Liver (tissue), 9 donors: ENCODE data around the gene IRX2. TPM values are rescaled to one million over a fixed set of nuclear protein-coding genes. Genes with fewer than 3 reads are reported as not detected.

ENCODE experiments used
- DNase-seq: peaks from one replicate; pipeline ENCODE4 v3.0.0-alpha.2; 2017; ENCODE audit warnings: low spot score
- H3K27ac ChIP-seq, 2 donors: one replicate each; pipeline ENCODE4 v1.7.0; 2013; ENCODE audit warnings: inconsistent platforms in 2 of 2, low read length in 2 of 2, control low read depth in 1 of 2, low read depth in 1 of 2, mild to moderate bottlenecking in 1 of 2
- H3K27me3 ChIP-seq, 4 donors: one replicate each; pipeline versions ENCODE4 v1.6.1 to v1.7.0; 2013; ENCODE audit warnings: low read length in 3 of 4, inconsistent platforms in 1 of 4, mild to moderate bottlenecking in 1 of 4, moderate library complexity in 1 of 4; ENCODE audit not compliant: control insufficient read depth in 4 of 4, insufficient read depth in 4 of 4
- H3K36me3 ChIP-seq, 4 donors: one replicate each; pipeline versions ENCODE4 v1.6.1 to v1.7.0; 2013; ENCODE audit warnings: low read length in 3 of 4, mild to moderate bottlenecking in 3 of 4, low read depth in 1 of 4, moderate library complexity in 1 of 4; ENCODE audit not compliant: control insufficient read depth in 4 of 4, insufficient read depth in 3 of 4
- H3K4me1 ChIP-seq, 4 donors: one replicate each; pipeline versions ENCODE4 v1.6.1 to v1.7.0; 2013; ENCODE audit warnings: low read length in 3 of 4, mild to moderate bottlenecking in 3 of 4, moderate library complexity in 1 of 4; ENCODE audit not compliant: control insufficient read depth in 4 of 4, insufficient read depth in 4 of 4
- H3K4me3 ChIP-seq, 3 donors: one replicate each; pipeline versions ENCODE4 v1.6.1 to v1.7.0; 2013; ENCODE audit warnings: low read length in 3 of 3, control low read depth in 1 of 3, low read depth in 1 of 3, mild to moderate bottlenecking in 1 of 3
- H3K9ac ChIP-seq, 2 donors: one replicate each; pipeline ENCODE4 v1.7.0; 2013; ENCODE audit warnings: low read length in 2 of 2, mild to moderate bottlenecking in 2 of 2, moderate library complexity in 2 of 2, control low read depth in 1 of 2, low read depth in 1 of 2
- H3K9me3 ChIP-seq, 4 donors: one replicate each; pipeline versions ENCODE4 v1.6.1 to v1.7.0; 2013; ENCODE audit warnings: low read length in 3 of 4; ENCODE audit not compliant: control insufficient read depth in 4 of 4
- EGR1 ChIP-seq, 2 donors: IDR thresholded peaks; 2 replicates each; pipeline ENCODE4 v1.6.1; 2016 to 2018; ENCODE audit warnings: antibody characterized with exemption in 2 of 2, low read depth in 2 of 2
- FOXA1 ChIP-seq: IDR thresholded peaks from 2 replicates; pipeline ENCODE4 v1.6.1; 2016; ENCODE audit warnings: antibody characterized with exemption
- FOXA2 ChIP-seq: IDR thresholded peaks from 2 replicates; pipeline ENCODE4 v1.6.1; 2016; ENCODE audit warnings: antibody characterized with exemption
- GABPA ChIP-seq, 2 donors: IDR thresholded peaks in 1 of 2; conservative IDR thresholded peaks in 1 of 2; 2 replicates each; pipeline ENCODE4 v1.6.1; 2016; ENCODE audit warnings: antibody characterized with exemption in 2 of 2, mild to moderate bottlenecking in 1 of 2, moderate library complexity in 1 of 2
- HNF4A ChIP-seq, 2 donors: conservative IDR thresholded peaks; 2 replicates each; pipeline ENCODE4 v1.6.1; 2016; ENCODE audit warnings: antibody characterized with exemption in 2 of 2, mild to moderate bottlenecking in 2 of 2
- HNF4G ChIP-seq: IDR thresholded peaks from 2 replicates; pipeline ENCODE4 v1.6.1; 2016; ENCODE audit warnings: antibody characterized with exemption
- JUND ChIP-seq, 2 donors: IDR thresholded peaks; 2 replicates each; pipeline ENCODE4 v1.6.1; 2016; ENCODE audit warnings: antibody characterized with exemption in 2 of 2
- NR2F2 ChIP-seq: IDR thresholded peaks from 2 replicates; pipeline ENCODE4 v1.6.1; 2016; ENCODE audit warnings: antibody characterized with exemption
- RAD21 ChIP-seq, 2 donors: IDR thresholded peaks; 2 replicates each; pipeline ENCODE4 v1.6.1; 2016; ENCODE audit warnings: antibody characterized with exemption in 2 of 2, mild to moderate bottlenecking in 2 of 2
- RXRA ChIP-seq, 2 donors: IDR thresholded peaks; 2 replicates each; pipeline ENCODE4 v1.6.1; 2017 to 2018; ENCODE audit warnings: antibody characterized with exemption in 2 of 2, mild to moderate bottlenecking in 1 of 2
- SP1 ChIP-seq: IDR thresholded peaks from 2 replicates; pipeline ENCODE4 v1.6.1; 2018; ENCODE audit warnings: antibody characterized with exemption, mild to moderate bottlenecking
- TAF1 ChIP-seq: conservative IDR thresholded peaks from 2 replicates; pipeline ENCODE4 v1.6.1; 2016; ENCODE audit warnings: antibody characterized with exemption, mild to moderate bottlenecking
- YY1 ChIP-seq: IDR thresholded peaks from 2 replicates; pipeline ENCODE4 v1.6.1; 2016; ENCODE audit warnings: antibody characterized with exemption, mild to moderate bottlenecking
- WGBS: extraction: QIAGEN DNeasy Blood & Tissue Kit; methylation state at CpG from one replicate; pipeline ENCODE4 v1.1.7; 2013; 5-methylcytosine and 5-hydroxymethylcytosine counted together
- polyA plus RNA-seq, 2 donors: library from polyadenylated mRNA; stranded (reverse) in 1 of 2; unstranded in 1 of 2; fragments of 200-250 nt in 1 of 2; fragments of >200 nt in 1 of 2; fragmentation: Nextera tagmentation in 1 of 2; extraction: Ambion mirVana in 1 of 2; gene quantifications; one replicate each; pipeline versions ENCODE4 v1.2.1 to v1.2.3, GENCODE V29; 2013 to 2015
- total RNA-seq, 2 donors: library from RNA; depleted of rRNA; stranded (reverse); fragments of >200 nt; gene quantifications; one replicate each; pipeline ENCODE4 v1.2.3, GENCODE V29; 2014
- TF ChIP-seq, protein P1 (sequence below): IDR thresholded peaks from 2 replicates; pipeline ENCODE4 v1.6.1; 2016; ENCODE audit warnings: antibody characterized with exemption
- TF ChIP-seq, protein P2 (sequence below): IDR thresholded peaks from 2 replicates; pipeline ENCODE4 v1.6.1; 2016; ENCODE audit warnings: antibody characterized with exemption, mild to moderate bottlenecking
- TF ChIP-seq, protein P3 (sequence below): IDR thresholded peaks from 2 replicates; pipeline ENCODE4 v1.6.1; 2016; ENCODE audit warnings: antibody characterized with exemption
- TF ChIP-seq, protein P4 (sequence below): fragments of 150-350 bp; IDR thresholded peaks from 2 replicates; pipeline ENCODE4 v1.5.1; 2017; ENCODE audit warnings: improper control_type of control experiment, low read depth, low read length; ENCODE audit not compliant: missing input control
- TF ChIP-seq, protein P5 (sequence below): IDR thresholded peaks from 2 replicates; pipeline ENCODE4 v1.6.1; 2016; ENCODE audit warnings: antibody characterized with exemption
- donor health status: healthy.
- donor health status: healthy.
- donor health status: healthy.
- donor health status: healthy.
- donor health status: healthy.

The IRX2 gene
- total and polyA plus RNA-seq, 4 donors = not detected

DNA sequence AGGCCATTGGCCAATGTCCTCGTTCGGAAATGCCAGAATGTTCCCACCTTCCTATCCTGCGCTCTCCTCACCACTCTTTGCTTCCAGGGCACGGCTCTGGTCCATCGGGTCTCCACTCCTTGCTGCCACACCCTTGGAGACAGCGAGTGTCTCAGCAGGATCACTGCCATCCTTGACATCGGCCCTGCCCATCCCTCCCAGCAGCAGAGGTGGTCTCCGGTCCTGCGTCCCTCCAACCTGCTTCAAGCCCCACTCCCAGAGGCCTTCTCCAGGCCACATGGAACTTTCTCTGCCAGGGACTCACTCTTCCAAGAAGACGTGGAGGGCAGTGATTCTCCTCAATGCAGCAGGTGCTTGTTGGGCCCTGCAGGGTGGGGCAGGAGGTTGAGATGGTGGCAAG, 42.7 kb downstream of the IRX2 start:
- 82% methylated on average over 10 of the region's 10 CpGs for WGBS
- no peaks in the 10 kb centered on the region for H3K36me3 ChIP-seq
- peaks cover 0 to 8% (median under 1%) of the 10 kb centered on the region in 4 donors for H3K27me3 ChIP-seq
- H3K4me3 ChIP-seq = no peak overlapping the region
- no peak overlapping the region for H3K27ac ChIP-seq
- no peak for DNase-seq
- no peaks in the 10 kb centered on the region for H3K9me3 ChIP-seq
- no peak for TF ChIP-seq SP1
- no peak for TF ChIP-seq RAD21 (IDR thresholded peaks at IDR 0.05)
- TF ChIP-seq, protein P1, sequence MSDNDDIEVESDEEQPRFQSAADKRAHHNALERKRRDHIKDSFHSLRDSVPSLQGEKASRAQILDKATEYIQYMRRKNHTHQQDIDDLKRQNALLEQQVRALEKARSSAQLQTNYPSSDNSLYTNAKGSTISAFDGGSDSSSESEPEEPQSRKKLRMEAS = no peak
- TF ChIP-seq, protein P2, sequence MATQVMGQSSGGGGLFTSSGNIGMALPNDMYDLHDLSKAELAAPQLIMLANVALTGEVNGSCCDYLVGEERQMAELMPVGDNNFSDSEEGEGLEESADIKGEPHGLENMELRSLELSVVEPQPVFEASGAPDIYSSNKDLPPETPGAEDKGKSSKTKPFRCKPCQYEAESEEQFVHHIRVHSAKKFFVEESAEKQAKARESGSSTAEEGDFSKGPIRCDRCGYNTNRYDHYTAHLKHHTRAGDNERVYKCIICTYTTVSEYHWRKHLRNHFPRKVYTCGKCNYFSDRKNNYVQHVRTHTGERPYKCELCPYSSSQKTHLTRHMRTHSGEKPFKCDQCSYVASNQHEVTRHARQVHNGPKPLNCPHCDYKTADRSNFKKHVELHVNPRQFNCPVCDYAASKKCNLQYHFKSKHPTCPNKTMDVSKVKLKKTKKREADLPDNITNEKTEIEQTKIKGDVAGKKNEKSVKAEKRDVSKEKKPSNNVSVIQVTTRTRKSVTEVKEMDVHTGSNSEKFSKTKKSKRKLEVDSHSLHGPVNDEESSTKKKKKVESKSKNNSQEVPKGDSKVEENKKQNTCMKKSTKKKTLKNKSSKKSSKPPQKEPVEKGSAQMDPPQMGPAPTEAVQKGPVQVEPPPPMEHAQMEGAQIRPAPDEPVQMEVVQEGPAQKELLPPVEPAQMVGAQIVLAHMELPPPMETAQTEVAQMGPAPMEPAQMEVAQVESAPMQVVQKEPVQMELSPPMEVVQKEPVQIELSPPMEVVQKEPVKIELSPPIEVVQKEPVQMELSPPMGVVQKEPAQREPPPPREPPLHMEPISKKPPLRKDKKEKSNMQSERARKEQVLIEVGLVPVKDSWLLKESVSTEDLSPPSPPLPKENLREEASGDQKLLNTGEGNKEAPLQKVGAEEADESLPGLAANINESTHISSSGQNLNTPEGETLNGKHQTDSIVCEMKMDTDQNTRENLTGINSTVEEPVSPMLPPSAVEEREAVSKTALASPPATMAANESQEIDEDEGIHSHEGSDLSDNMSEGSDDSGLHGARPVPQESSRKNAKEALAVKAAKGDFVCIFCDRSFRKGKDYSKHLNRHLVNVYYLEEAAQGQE = no peak
- no peak for TF ChIP-seq NR2F2
- TF ChIP-seq FOXA2 = no peak
- no peak for TF ChIP-seq GABPA (IDR thresholded peaks at IDR 0.05 in 1 of 2, conservative IDR thresholded peaks at IDR 0.05 in 1 of 2)
- no peak for TF ChIP-seq TAF1
- TF ChIP-seq HNF4A (conservative IDR thresholded peaks at IDR 0.05) = no peak
- no peak overlapping the region for H3K9ac ChIP-seq
- H3K4me1 ChIP-seq = no peaks in the 10 kb centered on the region

DNA sequence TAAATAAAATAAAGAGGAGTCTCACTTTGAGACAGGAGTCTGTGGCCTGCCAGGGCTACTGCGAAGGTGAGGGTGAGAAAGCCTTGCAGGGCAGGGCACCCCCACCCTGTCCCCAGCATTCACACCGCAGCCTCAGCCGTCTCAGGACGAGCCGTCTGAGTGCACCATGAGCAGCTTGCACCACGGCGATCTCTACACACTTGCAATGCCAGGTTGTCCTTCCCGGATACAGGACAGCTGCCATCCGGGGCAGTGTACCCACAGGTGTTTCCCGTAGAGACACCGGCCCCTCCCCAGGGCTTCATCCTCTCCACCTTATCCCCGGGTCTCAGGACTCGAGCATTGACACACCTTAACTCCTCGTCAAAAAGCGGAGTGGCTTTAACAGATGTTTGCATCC, 43.3 kb downstream of the IRX2 start:
- 87% methylated on average over 15 of the region's 15 CpGs for WGBS
- peaks cover 0 to 8% (median under 1%) of the 10 kb centered on the region in 4 donors for H3K27me3 ChIP-seq
- no peak overlapping the region for H3K4me3 ChIP-seq
- no peaks in the 10 kb centered on the region for H3K9me3 ChIP-seq
- no peaks in the 10 kb centered on the region for H3K4me1 ChIP-seq
- no peak overlapping the region for H3K27ac ChIP-seq
- no peak overlapping the region for H3K9ac ChIP-seq
- DNase-seq = no peak
- TF ChIP-seq, protein P3, sequence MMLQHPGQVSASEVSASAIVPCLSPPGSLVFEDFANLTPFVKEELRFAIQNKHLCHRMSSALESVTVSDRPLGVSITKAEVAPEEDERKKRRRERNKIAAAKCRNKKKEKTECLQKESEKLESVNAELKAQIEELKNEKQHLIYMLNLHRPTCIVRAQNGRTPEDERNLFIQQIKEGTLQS = no peak
- TF ChIP-seq RAD21 (IDR thresholded peaks at IDR 0.05) (no peak), YY1 (no peak), SP1 (no peak), GABPA (IDR thresholded peaks at IDR 0.05 in 1 of 2, conservative IDR thresholded peaks at IDR 0.05 in 1 of 2) (no peak), JUND (IDR thresholded peaks at IDR 0.05) (no peak), TAF1 (no peak), RXRA (IDR thresholded peaks at IDR 0.05) (no peak), FOXA1 (no peak), EGR1 (IDR thresholded peaks at IDR 0.05; ENCODE audit: low read depth in 2 of 2) (no peak), NR2F2 (no peak), HNF4G (no peak), HNF4A (conservative IDR thresholded peaks at IDR 0.05) (no peak), FOXA2 (no peak)
- TF ChIP-seq, protein P1 = no peak
- TF ChIP-seq, protein P4, sequence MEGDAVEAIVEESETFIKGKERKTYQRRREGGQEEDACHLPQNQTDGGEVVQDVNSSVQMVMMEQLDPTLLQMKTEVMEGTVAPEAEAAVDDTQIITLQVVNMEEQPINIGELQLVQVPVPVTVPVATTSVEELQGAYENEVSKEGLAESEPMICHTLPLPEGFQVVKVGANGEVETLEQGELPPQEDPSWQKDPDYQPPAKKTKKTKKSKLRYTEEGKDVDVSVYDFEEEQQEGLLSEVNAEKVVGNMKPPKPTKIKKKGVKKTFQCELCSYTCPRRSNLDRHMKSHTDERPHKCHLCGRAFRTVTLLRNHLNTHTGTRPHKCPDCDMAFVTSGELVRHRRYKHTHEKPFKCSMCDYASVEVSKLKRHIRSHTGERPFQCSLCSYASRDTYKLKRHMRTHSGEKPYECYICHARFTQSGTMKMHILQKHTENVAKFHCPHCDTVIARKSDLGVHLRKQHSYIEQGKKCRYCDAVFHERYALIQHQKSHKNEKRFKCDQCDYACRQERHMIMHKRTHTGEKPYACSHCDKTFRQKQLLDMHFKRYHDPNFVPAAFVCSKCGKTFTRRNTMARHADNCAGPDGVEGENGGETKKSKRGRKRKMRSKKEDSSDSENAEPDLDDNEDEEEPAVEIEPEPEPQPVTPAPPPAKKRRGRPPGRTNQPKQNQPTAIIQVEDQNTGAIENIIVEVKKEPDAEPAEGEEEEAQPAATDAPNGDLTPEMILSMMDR = no peak
- TF ChIP-seq, protein P5, sequence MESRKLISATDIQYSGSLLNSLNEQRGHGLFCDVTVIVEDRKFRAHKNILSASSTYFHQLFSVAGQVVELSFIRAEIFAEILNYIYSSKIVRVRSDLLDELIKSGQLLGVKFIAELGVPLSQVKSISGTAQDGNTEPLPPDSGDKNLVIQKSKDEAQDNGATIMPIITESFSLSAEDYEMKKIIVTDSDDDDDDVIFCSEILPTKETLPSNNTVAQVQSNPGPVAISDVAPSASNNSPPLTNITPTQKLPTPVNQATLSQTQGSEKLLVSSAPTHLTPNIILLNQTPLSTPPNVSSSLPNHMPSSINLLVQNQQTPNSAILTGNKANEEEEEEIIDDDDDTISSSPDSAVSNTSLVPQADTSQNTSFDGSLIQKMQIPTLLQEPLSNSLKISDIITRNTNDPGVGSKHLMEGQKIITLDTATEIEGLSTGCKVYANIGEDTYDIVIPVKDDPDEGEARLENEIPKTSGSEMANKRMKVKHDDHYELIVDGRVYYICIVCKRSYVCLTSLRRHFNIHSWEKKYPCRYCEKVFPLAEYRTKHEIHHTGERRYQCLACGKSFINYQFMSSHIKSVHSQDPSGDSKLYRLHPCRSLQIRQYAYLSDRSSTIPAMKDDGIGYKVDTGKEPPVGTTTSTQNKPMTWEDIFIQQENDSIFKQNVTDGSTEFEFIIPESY = no peak
- TF ChIP-seq, protein P2 = no peak
- H3K36me3 ChIP-seq = no peaks in the 10 kb centered on the region
